HG02763 (cell line): ENCODE data around the gene SMYD3.
"Not testable (repeated sequence)": the region's sequence is repeated elsewhere in the genome, so short reads cannot be mapped to it uniquely, and the experiment has no call there.

Experiments used
- ATAC-seq: cut with Tn5 transposase; IDR thresholded peaks from one replicate; pipeline ENCODE4 v1.9.1; 2021; ENCODE audit warnings: mild to moderate bottlenecking, moderate library complexity; ENCODE audit not compliant: unreplicated experiment

SMYD3 gene

DNA sequence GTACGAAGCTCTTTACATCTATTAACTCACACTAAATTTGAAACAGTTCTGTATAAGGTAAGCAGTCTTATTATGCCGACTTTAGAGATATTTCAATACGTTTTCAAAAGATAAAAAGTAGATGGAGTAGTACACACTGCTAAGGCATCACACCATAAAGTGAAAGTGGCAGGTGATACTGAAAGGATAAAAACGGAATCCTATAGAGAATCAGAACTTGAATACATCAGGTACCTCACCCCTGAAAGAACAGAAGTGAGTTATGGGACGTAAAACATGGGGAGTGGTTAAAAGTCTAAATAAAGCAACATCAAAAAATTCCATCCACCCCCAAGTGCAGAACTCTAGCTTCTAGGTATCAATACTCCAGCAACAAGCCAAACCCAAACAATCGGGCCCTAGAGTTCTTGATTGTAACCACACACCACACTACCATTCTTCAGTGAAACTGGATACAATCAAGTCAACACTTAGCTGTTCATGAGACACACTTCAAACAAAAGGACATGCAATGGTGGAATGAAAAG, 142.6 kb downstream of the SMYD3 start:
- ATAC-seq, result peak; percentile 68

- not testable (repeated sequence) for ATAC-seq
These were observed 150.0 kb downstream of the SMYD3 start for GRCh38 chr1:246357014-246357598.

- no peak for ATAC-seq
These were observed 151.5 kb downstream of the SMYD3 start for GRCh38 chr1:246355411-246356230.

GRCh38 chr1:246351721-246352120, 155.4 kb downstream of the SMYD3 start:
- ATAC-seq, result no peak

GRCh38 chr1:246350745-246351144, 156.3 kb downstream of the SMYD3 start:
- ATAC-seq, result no peak

DNA sequence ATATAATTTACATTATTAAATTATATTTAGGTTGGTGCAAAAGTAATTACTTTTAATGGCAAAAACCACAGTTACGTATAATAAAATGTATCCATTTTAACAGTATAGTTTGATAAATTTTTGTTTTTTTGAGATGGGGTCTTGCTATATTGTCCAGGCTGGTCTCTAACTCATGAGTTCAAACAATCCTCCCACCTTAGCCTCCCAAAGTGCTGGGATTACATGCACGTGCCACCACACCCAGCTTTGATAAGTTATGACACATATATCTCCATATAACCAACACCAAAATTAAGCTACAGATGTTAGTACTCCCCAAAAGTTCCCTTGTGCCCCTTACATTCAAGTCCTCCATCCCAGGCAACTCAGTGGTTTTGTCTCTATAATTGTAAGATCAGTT, 163.1 kb downstream of the SMYD3 start:
- no peak for ATAC-seq

DNA sequence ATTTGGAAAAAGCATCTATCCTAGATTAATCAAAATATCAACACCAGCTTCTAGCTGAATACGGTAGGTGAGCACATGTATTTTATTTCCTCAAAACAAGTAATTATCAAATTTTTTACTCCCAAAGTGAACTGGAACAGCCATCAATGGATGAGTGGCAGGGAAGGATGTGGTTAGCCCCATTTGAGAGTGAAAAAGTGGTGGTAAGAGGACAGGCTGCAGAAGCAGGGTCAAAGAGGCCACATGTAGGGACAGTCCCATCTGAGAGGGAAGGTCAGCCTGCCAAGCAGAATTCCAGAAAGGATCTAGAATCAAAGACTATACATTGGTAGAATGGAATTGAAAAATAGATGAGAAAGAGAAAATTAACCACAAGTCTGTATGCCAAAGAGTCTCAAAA, 163.8 kb downstream of the SMYD3 start:
- no peak for ATAC-seq

- no peak for ATAC-seq
These were observed 168.5 kb downstream of the SMYD3 start for GRCh38 chr1:246338546-246338945.

DNA sequence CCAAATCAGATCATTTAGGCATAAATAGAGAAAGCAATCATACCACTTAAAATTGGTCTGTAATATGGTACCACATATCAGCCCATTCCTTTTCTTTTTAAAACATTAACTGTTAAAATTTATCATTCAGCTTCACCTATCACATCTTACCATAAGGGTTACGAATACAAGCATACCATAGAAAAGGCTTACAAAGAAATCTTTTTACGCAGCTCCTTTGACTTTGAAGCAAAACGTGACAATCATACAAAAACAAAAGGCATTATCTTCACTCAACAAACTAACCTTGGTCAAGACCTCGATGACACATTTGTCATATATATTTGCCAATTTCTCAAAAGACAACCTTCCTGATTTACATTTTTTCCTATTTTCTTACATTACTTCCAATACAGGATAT, 169.0 kb downstream of the SMYD3 start:
- no peak for ATAC-seq

DNA sequence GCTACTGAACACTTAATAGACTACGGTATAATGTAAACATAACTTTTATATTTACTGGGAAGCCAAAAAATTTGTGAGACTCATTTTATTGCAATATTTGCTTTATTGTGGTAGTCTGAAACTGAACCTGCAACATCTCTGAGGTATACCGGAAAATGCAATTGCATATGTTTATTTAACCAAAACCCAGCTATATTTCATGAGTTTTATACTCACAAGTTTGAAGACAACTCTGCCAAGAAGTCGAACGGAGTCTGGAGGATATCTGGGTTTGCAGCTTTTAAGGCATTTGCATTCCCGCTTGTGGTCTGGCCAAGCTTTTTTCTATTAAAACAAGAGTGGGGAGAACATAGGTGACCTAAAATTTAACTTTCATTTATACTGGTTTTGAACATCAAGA, 171.9 kb downstream of the SMYD3 start:
- ATAC-seq, result no peak

DNA sequence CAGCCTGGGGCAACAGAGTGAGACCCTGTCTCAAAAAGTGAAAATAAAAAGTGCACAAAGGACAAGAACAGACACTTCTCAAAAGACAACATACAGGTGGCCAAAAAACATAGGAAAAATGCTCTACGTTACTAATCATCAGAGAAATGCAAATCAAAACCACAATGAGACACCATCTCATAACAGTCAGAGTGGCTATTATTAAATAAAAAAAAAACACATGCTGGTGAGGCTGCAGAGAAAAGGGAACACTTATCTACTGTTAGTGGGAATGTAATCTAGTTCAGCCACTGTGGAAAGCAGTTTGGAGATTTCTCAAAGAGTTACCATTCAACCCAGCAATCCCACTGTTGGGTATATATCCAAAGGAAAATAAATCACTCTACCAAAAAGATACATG, 173.2 kb downstream of the SMYD3 start:
- no peak for ATAC-seq

DNA sequence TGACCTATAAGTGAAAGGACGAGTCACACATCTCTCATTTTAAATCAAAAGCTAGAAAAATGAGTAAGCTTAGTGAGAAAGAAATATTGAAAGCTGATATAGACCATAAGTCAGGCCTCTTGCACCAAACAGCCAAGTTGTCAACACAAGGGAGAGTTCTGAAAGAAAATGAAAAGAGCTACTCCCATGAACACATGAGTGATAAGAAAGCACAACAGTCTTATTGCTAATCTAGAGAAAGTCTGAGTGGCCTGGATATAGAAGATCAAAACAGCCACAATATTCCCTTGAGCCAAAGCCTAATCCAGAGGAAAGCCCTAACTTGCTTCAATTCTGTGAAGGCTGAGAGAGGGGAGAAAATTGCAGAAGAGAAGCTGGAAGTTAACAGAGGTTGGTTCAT, 175.0 kb downstream of the SMYD3 start:
- ATAC-seq, result no peak

- peak; percentile 98 for ATAC-seq
These were observed 177.2 kb downstream of the SMYD3 start for GRCh38 chr1:246329900-246330299.

- ATAC-seq, result not testable (repeated sequence)
These were observed 177.8 kb downstream of the SMYD3 start for GRCh38 chr1:246329292-246329691.

- ATAC-seq, result no peak
These were observed 182.4 kb downstream of the SMYD3 start for GRCh38 chr1:246324711-246325110.

- not testable (repeated sequence) for ATAC-seq
These were observed 183.0 kb downstream of the SMYD3 start for GRCh38 chr1:246324033-246324432.

- no peak for ATAC-seq
These were observed 186.8 kb downstream of the SMYD3 start for GRCh38 chr1:246320286-246320685.

GRCh38 chr1:246319083-246319714, 187.9 kb downstream of the SMYD3 start:
- no peak for ATAC-seq

GRCh38 chr1:246318622-246319021, 188.5 kb downstream of the SMYD3 start:
- ATAC-seq, result no peak

DNA sequence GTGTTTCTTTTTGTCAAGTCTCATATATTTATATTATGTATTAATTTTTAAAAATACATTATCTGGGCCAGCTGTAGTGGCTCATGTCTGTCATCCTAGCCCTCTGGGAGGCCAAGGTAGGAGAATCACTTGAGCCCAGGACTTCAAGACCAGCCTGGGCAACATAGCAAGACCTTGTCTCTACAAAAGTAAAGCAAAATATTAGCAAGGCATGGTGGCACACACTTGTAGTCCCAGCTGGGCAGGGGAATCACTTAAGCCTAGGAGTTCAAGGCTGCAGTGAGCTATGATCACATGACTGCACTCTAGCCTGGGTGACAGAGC, 189.1 kb downstream of the SMYD3 start:
- no peak for ATAC-seq

DNA sequence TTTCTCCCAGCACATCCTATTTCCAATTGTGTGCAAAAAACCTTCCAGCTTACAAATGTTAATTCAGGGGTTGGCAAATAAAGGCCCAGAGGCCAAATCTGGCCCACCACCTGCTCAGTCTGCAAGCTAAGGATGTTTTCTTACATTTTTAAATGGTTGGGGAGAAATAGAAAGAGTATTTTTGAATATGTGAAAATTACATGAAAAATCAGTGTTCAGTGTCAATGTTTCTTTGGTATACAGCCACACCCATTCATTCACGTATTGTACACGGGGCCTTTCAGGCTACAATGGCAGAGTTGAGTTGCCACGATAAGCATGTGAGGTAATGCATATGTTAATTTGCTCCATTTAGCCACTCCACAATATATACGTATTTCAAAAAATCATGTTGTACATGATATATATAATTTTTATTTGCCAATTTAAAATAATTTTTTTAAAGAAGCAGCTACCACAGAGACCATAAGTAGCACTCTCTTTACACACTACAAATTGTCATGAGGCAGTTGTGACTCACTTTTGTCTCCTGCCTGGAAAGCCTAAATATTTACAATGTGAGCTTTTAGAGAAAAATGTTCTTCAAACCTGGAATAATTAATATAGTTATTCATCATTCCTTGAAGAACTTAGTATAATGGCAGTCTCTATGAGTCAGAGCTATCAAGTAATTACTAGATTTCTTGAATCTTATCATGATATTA, 189.6 kb downstream of the SMYD3 start:
- no peak for ATAC-seq
